Right lobe of liver (tissue), 6 donors: ENCODE data around the gene OMA1. TPM values are rescaled to one million over a fixed set of nuclear protein-coding genes. Genes with fewer than 3 reads are reported as not detected.

Source experiments
- ATAC-seq, 4 donors: fragments of 200-7000 bp; cut with Tn5 transposase; one replicate each; pipeline ENCODE4 v1.9.1; 2020; ENCODE audit warnings: mild to moderate bottlenecking in 4 of 4, moderate library complexity in 4 of 4
- DNase-seq, 3 donors: peaks; one replicate each; pipeline ENCODE4 v3.0.0-alpha.2; 2020
- H3K27ac ChIP-seq, 3 donors: fragments of 200-600 bp; one replicate each; pipeline ENCODE4 v1.8.0; 2022
- H3K27me3 ChIP-seq, 2 donors: fragments of 200-600 bp; one replicate each; pipeline ENCODE4 v1.8.0; 2022
- H3K36me3 ChIP-seq, 4 donors: fragments of 200-600 bp; sonication (generic) in 1 of 4; one replicate each; pipeline versions ENCODE4 v1.5.1 to v1.8.0; 2017 to 2022; ENCODE audit warnings: control low read depth in 1 of 4
- H3K4me1 ChIP-seq, 4 donors: fragments of 200-600 bp; sonication (generic) in 1 of 4; one replicate each; pipeline versions ENCODE4 v1.5.1 to v1.8.0; 2017 to 2022; ENCODE audit warnings: control low read depth in 1 of 4
- H3K4me3 ChIP-seq, 3 donors: fragments of 200-600 bp; one replicate each; pipeline ENCODE4 v1.8.0; 2022
- H3K9me3 ChIP-seq, 4 donors: fragments of 200-600 bp; sonication (generic) in 1 of 4; one replicate each; pipeline versions ENCODE4 v1.5.1 to v1.8.0; 2017 to 2022; ENCODE audit warnings: control low read depth in 1 of 4
- POLR2A ChIP-seq: fragments of 450-650 bp; IDR thresholded peaks from one replicate; pipeline ENCODE4 v1.6.1; 2017; ENCODE audit warnings: antibody characterized with exemption, mild to moderate bottlenecking
- WGBS: methylation state at CpG from one replicate; pipeline ENCODE4 v1.1.6; 2018; ENCODE audit warnings: low coverage, low lambda C conversion rate; ENCODE audit not compliant: insufficient coverage; ENCODE audit errors: missing lambda C conversion rate; 5-methylcytosine and 5-hydroxymethylcytosine counted together
- intact Hi-C, 2 donors: fragments of 100-400 bp; cut with DNase I; formaldehyde crosslinking; loops; one replicate each; pipeline versions ENCODE4 v1.11.2 to v1.14.1; 2022
- total RNA-seq, 6 experiments: library from RNA; depleted of rRNA in 2 of 6; stranded (reverse); fragments of >200 nt in 2 of 6; fragmentation: NEBNext Ultra II Directional in 3 of 6; extraction: Animal tissue kit (Norgen Biotek cat#: 25700) in 3 of 6; gene quantifications; one replicate each; pipeline versions ENCODE4 v1.1.0 to v1.2.4, GENCODE V29; 2016 to 2023
- TF ChIP-seq, protein P1 (sequence below), 4 donors: fragments of 200-600 bp in 3 of 4; fragments of 450-650 bp in 1 of 4; IDR thresholded peaks; one replicate each; pipeline versions ENCODE4 v1.5.1 to v1.8.0; 2016 to 2022; ENCODE audit warnings: antibody characterized with exemption in 4 of 4, mild to moderate bottlenecking in 2 of 4
- donor health status: DM: no; HTN: yes; CAD: no.
- donor health status: DM: no; HTN: no; CAD: no.
- donor health status: DM: no; HTN: no; CAD: no.
- donor health status: DM: no; HTN: yes; CAD: no.
- donor health status: DM: no; HTN: yes; CAD: no.

OMA1 gene
- total RNA-seq, 6 experiments from 2014 or later = 16.1 to 29.0 (median 18.9) TPM

DNA sequence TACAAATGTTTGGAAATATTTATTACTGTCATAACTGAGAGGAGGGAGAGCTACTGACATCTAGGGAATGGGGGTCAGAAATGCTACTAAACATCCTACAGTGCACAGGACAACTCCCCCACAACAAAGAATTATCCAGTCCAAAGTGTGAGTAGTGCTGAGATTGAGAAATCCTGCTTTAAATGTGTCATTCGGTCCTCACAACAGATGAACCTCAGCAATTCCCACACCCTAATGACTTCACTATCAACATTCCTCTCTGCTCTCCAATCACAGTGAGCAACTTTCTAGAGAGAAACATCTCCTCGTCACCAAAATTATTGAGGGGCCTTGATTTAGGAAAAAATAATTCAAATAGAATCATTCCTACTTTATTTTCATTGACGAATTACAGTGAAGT lies 18.0 kb downstream of the OMA1 start:
- H3K36me3 ChIP-seq = peaks cover 0 to 13% (median 0%) of the 10 kb centered on the region in 4 donors
- WGBS = 74% methylated on average over 3 of the region's 3 CpGs
- no peaks in the 10 kb centered on the region for H3K27me3 ChIP-seq
- no peak overlapping the region for H3K27ac ChIP-seq
- no peaks in the 10 kb centered on the region for H3K4me1 ChIP-seq
- no peak for DNase-seq
- H3K9me3 ChIP-seq = no peaks in the 10 kb centered on the region
- no peak for TF ChIP-seq POLR2A
- TF ChIP-seq, protein P1, sequence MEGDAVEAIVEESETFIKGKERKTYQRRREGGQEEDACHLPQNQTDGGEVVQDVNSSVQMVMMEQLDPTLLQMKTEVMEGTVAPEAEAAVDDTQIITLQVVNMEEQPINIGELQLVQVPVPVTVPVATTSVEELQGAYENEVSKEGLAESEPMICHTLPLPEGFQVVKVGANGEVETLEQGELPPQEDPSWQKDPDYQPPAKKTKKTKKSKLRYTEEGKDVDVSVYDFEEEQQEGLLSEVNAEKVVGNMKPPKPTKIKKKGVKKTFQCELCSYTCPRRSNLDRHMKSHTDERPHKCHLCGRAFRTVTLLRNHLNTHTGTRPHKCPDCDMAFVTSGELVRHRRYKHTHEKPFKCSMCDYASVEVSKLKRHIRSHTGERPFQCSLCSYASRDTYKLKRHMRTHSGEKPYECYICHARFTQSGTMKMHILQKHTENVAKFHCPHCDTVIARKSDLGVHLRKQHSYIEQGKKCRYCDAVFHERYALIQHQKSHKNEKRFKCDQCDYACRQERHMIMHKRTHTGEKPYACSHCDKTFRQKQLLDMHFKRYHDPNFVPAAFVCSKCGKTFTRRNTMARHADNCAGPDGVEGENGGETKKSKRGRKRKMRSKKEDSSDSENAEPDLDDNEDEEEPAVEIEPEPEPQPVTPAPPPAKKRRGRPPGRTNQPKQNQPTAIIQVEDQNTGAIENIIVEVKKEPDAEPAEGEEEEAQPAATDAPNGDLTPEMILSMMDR (IDR thresholded peaks at IDR 0.05) = no peak
- no peak overlapping the region for H3K4me3 ChIP-seq
- ATAC-seq = peak in 1 of 4 donors; percentile 70
- intact Hi-C loops = no loop called here

DNA sequence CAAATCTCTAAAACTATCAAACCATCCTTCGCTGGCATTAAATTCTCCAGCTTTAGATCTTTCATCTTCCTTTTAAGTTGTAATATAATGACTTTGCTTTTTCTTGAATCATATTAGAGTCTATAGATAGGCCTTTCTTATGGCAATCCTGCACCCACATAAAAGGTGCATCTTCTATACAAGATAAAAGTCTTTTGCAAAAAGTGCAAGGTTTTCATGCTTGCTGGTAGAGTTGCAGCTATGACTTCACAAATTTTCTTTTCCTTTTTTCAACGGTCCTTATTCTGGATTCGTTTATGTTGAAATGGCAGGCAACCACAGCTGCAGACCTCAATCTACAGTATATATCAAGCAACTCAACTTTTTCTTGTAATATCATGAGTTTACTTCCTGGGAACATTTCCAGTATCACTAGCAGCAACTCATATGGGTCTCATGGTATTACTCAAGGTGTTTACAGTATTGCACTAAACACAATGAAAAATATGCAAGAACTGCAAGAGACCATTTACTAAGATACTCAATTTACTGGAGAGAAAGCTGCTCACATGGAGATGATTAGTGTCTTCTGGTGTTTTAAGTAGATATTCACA lies 22.1 kb downstream of the OMA1 start:
- ATAC-seq = no peak
- H3K4me3 ChIP-seq = no peak overlapping the region
- intact Hi-C loops = no loop called here
- 70% methylated on average over 3 of the region's 3 CpGs for WGBS
- no peaks in the 10 kb centered on the region for H3K4me1 ChIP-seq
- TF ChIP-seq, protein P1 (IDR thresholded peaks at IDR 0.05) = no peak
- H3K27ac ChIP-seq = no peak overlapping the region
- no peak for DNase-seq
- no peaks in the 10 kb centered on the region for H3K27me3 ChIP-seq
- H3K36me3 ChIP-seq = peaks cover 0 to 8% (median 0%) of the 10 kb centered on the region in 4 donors
- H3K9me3 ChIP-seq = no peaks in the 10 kb centered on the region

DNA sequence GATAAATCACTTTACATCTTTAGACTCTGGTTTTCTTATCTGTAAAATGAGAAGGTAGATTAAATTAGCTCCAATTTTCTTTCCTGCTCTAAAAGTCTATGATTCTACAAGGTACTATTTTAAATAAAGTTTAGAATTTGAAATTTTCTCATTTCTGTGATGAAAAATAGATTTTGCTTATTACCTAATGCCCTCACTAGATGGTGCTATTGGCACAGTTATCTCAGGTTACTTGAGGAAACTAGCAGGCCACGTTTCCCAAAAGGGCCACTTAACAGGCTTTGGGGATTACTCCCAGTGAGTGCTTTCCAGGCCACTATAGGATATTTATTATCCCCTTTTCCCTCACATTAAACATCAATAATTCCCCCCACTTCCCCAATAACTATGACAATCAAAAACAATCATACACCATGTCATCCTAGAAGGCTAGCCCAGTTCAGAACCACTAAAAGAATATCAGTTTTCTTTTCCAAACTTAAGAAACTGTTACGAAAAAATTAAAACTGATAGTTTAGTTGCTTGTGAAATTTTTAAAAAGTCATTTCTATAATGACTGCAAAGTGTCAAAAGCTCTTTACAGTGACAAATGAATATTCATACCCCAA lies 30.6 kb downstream of the OMA1 start:
- intact Hi-C loops = no loop called here
- TF ChIP-seq POLR2A = no peak
- TF ChIP-seq, protein P1 (IDR thresholded peaks at IDR 0.05) = peak; percentile 64 to 74 (median 71)
- no peaks in the 10 kb centered on the region for H3K9me3 ChIP-seq
- no peak overlapping the region for H3K27ac ChIP-seq
- H3K27me3 ChIP-seq = no peaks in the 10 kb centered on the region
- DNase-seq (no peak), ATAC-seq (peak; percentile 83 to 93 (median 87))
- H3K4me1 ChIP-seq = no peaks in the 10 kb centered on the region
- H3K36me3 ChIP-seq = no peaks in the 10 kb centered on the region
- 33% methylated on average over 2 of the region's 2 CpGs for WGBS
- no peak overlapping the region for H3K4me3 ChIP-seq

DNA sequence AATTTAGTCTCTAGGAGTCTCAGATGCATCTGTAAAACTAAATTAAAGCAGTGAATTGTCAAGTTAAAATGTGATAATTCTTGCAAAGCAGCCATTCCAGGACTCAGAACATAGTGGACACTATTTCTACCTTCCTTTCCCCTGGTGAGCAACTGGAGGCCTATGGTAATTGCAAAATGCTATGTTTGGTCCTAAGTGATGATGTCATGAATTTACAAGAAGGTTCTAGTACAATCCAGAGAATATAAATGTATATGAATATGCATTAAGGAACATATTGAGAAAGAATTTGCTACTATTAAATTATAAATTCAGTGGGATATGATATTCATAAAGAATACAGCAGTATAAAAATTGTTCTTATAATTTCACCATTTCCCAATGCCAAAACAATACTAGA lies 32.6 kb downstream of the OMA1 start:
- no peaks in the 10 kb centered on the region for H3K9me3 ChIP-seq
- DNase-seq = no peak
- no peaks in the 10 kb centered on the region for H3K4me1 ChIP-seq
- H3K27me3 ChIP-seq = no peaks in the 10 kb centered on the region
- TF ChIP-seq, protein P1 (IDR thresholded peaks at IDR 0.05) = no peak
- H3K4me3 ChIP-seq = no peak overlapping the region
- H3K27ac ChIP-seq = no peak overlapping the region
- intact Hi-C loops = no loop called here
- no peaks in the 10 kb centered on the region for H3K36me3 ChIP-seq
- ATAC-seq = no peak
